HepG2 (cell line): Measurements from ENCODE around the gene UTRN. TPM values are rescaled to one million over a fixed set of nuclear protein-coding genes. Genes with fewer than 3 reads are reported as not detected.

Source experiments
- RAD21 ChIP-seq: fragments of 450-650 bp; formaldehyde crosslinking; IDR thresholded peaks from 2 replicates; pipeline ENCODE4 v1.5.0; 2020; ENCODE audit warnings: mild to moderate bottlenecking
- RFX5 ChIP-seq: IDR thresholded peaks from 2 replicates; pipeline ENCODE4 v1.6.1; 2011; ENCODE audit warnings: low read depth, low read length, improper control_type of control experiment
- RFXANK ChIP-seq: IDR thresholded peaks from 2 replicates; pipeline ENCODE4 v1.6.1; 2016
- SYNCRIP ChIP-seq: fragments of 200-400 bp; formaldehyde crosslinking; IDR thresholded peaks from 2 replicates; pipeline ENCODE4 v1.6.1; 2018; ENCODE audit warnings: mild to moderate bottlenecking, low read depth, low read length; ENCODE audit not compliant: insufficient read depth
- ZZZ3 ChIP-seq: sonication (generic); formaldehyde crosslinking; IDR thresholded peaks from 2 replicates; pipeline ENCODE4 v1.4.0; 2020; ENCODE audit warnings: missing genetic modification reagents, mild to moderate bottlenecking, borderline replicate concordance
- polyA plus RNA-seq, 8 experiments: library from polyadenylated mRNA; depleted of rRNA in 3 of 8; stranded (reverse) in 7 of 8; unstranded in 1 of 8; fragments of >200 nt; fragmentation: Illumina TruSeq in 4 of 8; extraction: Trizol in 4 of 8; gene quantifications; 2 replicates each; pipeline versions ENCODE4 v1.2.1 to v1.2.3, GENCODE V29; 2011 to 2016; ENCODE audit warnings: low read depth in 4 of 8, missing spikeins in 1 of 8, mixed read lengths in 1 of 8; ENCODE audit not compliant: insufficient read depth in 1 of 8
- total RNA-seq, 5 experiments: library from RNA; depleted of rRNA; stranded (reverse); fragments of >200 nt; fragmentation: Illumina TruSeq; extraction: Trizol; gene quantifications; 2 replicates each; pipeline ENCODE4 v1.2.3, GENCODE V29; 2016; ENCODE audit warnings: low read depth in 1 of 5
- TF ChIP-seq, protein P1 (sequence below): sonication (generic); formaldehyde crosslinking; IDR thresholded peaks from 2 replicates; pipeline ENCODE4 v1.4.0; 2020; ENCODE audit warnings: missing genetic modification reagents
- TF ChIP-seq, protein P2 (sequence below): sonication (generic); formaldehyde crosslinking; IDR thresholded peaks from 2 replicates; pipeline ENCODE4 v1.8.1; 2022; ENCODE audit warnings: mild to moderate bottlenecking, missing genetic modification reagents

Gene UTRN
- total and polyA plus RNA-seq, 2 of the 13 experiments (the other 11 are each of a cell fraction or from before 2014, with no cell fraction given): 102 to 116 TPM

DNA sequence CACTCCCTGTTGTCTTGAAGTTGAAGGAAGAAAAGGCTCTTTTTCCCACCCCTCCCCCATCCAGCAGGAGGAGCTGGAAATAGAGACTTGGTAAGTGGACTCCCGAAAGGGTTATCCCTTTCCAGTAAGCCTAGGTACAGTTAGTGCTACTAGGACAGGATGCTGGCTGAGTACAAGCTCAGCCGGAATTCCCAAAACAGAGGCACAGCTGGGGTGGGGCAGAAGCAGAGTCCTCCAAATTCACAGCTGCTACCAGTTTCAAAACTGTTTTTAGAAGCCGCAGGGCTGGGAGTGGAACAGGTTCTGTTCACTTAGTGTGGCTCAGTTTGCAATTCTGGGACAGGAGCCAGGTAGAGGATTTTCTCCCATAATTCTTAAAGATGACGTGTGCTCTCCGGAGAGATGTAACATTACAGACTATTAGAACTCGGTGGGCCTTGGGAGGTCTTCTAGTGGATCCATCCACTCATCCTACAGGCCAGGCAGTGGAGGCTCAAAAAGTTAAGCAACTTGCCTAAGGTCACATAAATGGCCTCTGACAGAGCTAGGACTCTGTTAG lies 19.0 kb upstream of the UTRN start (continued):
- TF ChIP-seq, protein P1, sequence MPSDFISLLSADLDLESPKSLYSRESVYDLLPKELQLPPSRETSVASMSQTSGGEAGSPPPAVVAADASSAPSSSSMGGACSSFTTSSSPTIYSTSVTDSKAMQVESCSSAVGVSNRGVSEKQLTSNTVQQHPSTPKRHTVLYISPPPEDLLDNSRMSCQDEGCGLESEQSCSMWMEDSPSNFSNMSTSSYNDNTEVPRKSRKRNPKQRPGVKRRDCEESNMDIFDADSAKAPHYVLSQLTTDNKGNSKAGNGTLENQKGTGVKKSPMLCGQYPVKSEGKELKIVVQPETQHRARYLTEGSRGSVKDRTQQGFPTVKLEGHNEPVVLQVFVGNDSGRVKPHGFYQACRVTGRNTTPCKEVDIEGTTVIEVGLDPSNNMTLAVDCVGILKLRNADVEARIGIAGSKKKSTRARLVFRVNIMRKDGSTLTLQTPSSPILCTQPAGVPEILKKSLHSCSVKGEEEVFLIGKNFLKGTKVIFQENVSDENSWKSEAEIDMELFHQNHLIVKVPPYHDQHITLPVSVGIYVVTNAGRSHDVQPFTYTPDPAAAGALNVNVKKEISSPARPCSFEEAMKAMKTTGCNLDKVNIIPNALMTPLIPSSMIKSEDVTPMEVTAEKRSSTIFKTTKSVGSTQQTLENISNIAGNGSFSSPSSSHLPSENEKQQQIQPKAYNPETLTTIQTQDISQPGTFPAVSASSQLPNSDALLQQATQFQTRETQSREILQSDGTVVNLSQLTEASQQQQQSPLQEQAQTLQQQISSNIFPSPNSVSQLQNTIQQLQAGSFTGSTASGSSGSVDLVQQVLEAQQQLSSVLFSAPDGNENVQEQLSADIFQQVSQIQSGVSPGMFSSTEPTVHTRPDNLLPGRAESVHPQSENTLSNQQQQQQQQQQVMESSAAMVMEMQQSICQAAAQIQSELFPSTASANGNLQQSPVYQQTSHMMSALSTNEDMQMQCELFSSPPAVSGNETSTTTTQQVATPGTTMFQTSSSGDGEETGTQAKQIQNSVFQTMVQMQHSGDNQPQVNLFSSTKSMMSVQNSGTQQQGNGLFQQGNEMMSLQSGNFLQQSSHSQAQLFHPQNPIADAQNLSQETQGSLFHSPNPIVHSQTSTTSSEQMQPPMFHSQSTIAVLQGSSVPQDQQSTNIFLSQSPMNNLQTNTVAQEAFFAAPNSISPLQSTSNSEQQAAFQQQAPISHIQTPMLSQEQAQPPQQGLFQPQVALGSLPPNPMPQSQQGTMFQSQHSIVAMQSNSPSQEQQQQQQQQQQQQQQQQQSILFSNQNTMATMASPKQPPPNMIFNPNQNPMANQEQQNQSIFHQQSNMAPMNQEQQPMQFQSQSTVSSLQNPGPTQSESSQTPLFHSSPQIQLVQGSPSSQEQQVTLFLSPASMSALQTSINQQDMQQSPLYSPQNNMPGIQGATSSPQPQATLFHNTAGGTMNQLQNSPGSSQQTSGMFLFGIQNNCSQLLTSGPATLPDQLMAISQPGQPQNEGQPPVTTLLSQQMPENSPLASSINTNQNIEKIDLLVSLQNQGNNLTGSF (CRISPR knock-in tag): no peak
- no peak for TF ChIP-seq RFX5
- no peak for TF ChIP-seq RFXANK (CRISPR knock-in tag)
- no peak for TF ChIP-seq ZZZ3 (CRISPR knock-in tag)
- TF ChIP-seq, protein P2, sequence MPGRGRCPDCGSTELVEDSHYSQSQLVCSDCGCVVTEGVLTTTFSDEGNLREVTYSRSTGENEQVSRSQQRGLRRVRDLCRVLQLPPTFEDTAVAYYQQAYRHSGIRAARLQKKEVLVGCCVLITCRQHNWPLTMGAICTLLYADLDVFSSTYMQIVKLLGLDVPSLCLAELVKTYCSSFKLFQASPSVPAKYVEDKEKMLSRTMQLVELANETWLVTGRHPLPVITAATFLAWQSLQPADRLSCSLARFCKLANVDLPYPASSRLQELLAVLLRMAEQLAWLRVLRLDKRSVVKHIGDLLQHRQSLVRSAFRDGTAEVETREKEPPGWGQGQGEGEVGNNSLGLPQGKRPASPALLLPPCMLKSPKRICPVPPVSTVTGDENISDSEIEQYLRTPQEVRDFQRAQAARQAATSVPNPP: no peak
- 0 out of 2 replicates have a peak, but pooled peaks have one; percentile 13 for TF ChIP-seq RAD21 (CRISPR knock-in tag)
- TF ChIP-seq SYNCRIP: no peak
